HG03175 (cell line): ENCODE data around the gene PSMB10.
A peak's percentile ranks its signal among the peaks of the same experiment; 100 is the strongest.
"Not testable (repeated sequence)": the region's sequence is repeated elsewhere in the genome, so short reads cannot be mapped to it uniquely, and the experiment has no call there.

ENCODE experiments used
- ATAC-seq: cut with Tn5 transposase; IDR thresholded peaks from one replicate; pipeline ENCODE4 v1.9.1; 2021; ENCODE audit warnings: mild to moderate bottlenecking, moderate library complexity; ENCODE audit not compliant: unreplicated experiment

PSMB10 gene

DNA sequence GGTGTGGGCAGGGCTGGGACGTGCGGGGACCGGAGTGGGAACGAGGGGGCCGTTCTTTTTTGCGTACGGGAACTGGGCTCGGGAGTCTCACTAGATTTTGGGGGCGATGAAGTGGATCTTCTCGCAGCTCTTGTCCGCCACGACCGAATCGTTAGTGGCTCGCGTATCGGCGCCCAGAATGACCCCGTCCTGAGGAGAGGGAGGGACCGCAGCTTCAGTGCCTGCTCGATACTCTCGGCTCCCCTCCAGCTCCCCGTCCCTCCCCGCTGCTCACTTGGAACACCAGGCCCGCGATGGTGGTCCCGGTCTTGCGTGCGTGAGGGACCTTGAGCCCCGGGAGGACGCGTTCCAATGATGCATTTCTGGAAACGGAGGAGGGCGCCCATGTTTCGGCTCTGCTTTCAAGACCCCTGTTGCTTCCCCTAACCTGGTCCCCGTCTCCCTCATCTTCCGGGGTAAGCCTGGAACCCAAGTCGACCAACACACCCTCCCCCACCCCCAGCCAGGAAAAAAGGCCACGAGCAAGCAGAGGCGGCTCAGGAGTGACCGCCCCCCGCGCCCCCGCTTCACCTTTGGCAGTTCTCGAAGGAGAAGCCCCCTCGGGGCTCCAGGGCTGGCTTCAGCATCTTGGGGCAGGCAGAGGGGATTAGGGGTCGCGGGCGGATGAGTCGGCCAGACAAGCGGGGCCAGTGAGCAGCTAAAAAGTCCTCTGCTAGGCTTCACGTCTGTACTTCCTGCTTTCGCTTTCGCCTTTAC lies at the start of gene PSMB10:
Gene PSMB10 (minus strand): TSS at position 727 of the 756 bp plus-strand sequence. CDS start 101 bp downstream, at position 626.
- no peak for ATAC-seq

DNA sequence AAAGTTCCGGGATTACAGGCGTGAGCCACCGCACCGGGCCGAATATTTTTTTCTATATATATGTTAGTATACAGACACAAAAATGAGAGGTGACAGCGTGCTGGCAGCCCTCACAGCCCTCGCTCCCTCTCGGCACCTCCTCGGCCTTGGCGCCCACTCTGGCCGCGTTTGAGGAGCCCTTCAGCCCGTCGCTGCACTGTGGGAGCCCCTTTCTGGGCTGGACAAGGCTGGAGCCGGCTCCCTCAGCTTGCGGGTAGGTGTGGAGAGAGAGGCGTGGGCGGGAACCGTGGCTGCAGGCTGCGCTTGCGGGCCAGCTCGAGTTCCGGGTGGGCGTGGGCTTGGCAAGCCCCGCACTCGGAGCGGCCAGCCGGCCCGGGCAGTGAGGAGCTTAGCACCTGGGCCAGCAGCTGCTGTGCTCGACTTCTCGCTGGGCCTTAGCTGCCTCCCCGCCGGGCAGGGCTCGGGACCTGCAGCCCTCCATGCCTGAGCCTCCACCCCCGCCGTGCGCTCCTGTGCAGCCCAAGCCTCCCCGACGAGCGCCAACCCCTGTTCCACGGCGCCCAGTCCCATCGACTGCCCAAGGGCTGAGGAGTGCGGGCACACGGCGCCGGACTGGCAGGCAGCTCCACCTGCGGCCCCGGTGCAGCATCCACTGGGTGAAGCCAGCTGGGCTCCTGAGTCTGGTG lies 45.5 kb upstream of the PSMB10 start:
- ATAC-seq = no peak

DNA sequence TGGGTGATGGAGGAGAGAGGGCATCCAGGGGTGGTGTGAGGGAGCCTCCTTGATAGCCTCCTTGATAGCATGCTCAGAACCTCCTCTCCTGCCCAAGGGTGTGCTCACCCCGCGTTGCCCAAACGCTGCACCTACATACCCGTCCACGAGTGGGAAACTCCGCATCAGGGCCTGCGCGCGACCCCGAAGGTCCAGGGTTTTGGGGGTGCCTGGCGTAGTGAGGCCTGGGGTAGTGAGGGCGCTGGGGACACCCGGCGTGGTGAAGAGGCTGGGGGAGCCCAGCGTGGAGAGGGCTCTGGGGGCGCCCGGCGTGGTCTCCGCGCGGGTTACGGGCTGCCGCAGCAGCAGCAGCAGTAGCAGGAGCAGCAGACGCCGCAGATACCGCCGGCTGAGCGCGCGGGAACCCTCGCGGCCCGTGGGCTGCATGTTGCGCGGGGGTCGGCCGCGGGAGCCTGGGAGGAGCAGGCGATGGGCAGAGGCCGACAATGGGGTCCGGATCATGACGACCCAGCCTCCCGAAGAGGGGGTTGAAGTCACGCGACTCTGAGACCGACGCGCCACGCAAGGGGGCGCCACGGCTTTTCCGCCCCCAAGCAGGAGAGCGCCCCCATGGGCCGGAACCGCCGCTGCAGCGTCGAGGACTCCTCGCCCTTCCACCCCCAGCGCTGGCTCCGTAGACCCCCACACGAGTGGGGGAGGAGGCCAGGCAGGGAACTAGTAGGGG lies 43.5 kb upstream of the PSMB10 start, which contains the start of gene DPEP3:
Gene DPEP3 (minus strand): TSS at position 545 of the 724 bp plus-strand sequence. CDS start 119 bp downstream, at position 426.
- no peak for ATAC-seq

DNA sequence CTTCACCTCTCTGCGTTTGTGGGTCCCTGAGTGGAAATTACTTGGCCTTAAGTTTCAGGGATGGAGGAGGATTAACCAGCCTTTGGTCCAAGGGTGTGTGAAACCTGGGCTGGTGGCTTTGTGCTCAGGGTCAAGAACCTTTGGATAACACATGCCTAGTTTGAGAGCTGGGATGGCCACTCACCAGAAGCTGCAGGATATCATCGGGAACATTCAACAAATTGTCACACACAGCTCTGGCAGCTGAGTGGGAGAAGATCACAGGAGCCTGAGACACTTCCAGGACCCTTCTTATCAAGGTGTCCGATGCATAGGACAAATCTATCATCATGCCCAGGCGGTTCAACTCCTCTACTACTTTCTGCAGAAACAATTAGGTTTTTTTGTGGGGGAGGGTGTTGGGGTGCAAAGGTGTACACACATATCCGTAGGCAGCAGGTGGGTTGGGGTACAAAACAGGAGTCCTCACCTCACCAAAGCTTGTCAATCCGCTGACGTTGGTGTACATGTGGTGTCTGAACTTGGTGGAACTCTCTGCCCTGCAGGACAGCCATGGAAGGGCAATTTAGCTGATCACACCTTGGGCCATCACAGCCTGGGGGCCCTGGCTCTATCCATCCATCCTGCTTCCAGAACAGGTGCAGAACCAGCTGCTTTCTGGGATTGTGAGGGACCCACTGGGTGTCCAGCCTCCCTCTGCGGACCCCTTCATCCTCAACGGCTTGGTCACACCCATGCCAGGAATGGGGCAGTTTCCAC lies 41.0 kb upstream of the PSMB10 start:
- ATAC-seq = no peak

DNA sequence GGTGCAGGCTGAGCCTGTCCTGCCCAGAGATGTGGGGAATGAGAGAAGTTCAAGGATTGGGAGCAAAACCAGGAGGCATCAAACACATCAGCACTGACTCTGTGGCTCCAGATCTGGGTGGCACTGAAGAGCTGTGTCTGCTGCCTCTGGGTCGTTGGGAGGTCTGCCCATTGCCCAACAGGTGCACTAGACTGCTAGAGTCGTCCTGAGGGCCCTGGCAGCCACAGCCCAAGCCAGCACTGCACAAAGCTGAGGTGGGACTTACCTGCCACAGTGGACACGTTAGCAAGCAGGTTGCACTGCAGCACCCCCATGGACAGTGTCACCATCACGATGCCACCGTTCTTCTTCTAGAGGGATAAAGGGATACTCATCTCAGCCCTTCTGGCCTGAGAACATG lies 40.4 kb upstream of the PSMB10 start:
- ATAC-seq = no peak

DNA sequence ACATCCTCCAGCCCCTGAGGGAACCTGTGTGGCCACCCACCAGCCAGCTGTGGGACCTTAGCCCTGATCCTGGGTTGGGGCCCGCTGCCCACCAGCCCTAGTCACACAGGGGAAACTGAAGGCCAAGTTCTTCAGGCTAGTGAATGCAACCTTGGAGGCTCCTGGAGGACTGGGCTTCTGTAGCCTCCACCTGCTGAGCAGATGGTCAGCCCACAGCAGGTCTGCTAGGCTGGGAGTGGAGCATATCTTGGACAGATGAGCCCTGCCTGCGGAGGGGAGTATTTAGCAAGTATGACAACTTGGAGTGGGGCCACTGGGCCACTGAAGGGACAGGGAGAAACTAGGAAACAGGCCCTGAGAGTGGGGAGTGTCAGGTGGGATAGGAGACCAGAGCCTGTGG lies 39.6 kb upstream of the PSMB10 start:
- no peak for ATAC-seq

DNA sequence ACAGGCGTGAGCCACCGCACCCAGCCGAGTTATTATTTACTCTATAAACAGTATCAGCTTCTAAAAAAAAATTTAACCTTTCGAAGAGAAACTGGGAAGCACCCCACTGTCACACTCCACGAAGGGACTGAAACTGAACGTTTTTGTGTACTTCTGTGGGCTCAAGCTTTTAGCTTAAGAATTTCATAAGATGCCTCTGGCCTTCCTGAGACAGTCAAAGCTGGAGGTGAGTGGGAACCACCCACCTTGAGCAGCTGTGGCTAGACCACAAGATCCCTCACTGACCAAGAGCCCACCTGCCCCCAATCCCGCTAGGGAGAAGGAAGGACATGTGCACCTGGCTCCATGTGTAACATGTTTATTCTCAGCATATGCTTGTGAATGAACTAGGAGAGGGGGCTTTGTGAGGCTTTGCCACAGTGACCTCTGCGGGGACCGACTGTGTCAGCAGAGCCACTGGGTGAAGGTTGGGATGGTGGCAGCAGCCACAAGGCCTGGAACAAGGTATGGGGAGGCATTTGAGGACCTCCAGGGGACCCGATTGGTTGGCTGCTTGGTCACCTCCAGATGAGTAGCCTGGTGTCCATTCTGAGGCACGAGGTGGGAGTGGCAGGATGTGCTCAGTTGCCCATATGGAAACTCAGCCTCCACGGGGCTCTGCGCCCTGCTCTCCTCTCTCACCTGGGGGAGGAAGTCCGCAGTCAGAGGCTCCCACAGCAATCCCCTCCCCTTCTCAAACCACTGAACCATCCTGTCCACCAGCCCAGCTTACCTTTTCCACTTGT lies 38.9 kb upstream of the PSMB10 start:
- ATAC-seq = no peak

DNA sequence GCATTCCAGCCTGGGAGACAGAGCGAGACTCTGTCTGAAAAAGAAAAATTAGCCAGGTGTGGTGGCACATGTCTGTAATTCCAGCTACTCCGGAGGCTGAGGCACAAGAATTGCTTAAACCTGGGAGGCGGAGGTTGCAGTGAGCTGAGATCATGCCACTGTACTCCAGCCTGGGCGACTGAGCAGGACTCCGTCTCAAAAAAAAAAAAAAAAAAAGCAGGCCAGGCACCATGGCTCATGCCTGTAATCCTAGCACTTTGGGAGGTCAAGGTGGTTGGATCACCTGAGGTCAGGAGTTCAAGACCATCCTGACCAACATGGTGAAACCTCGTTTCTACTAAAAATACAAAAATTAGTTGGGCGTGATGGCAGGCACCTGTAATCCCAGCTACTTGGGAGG lies 35.6 kb upstream of the PSMB10 start:
- ATAC-seq = not testable (repeated sequence)

DNA sequence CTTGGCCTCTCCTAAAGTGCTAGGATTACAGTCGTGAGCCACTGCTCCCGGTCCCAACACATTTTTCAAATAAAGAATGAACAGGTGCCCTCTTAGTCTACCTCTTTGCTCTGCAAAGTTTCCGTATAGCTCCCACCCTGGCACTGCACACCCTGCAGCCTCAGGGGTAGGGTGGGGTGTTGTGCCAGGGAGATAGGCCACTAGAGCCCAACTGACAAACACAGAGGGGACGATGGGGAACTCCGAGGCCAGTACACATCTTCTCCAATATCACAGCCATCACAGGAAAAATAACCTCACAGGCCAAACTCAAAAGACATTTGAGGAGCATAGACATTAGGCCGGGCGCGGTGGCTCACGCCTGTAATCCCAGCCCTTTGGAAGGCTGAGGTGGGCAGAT lies 34.5 kb upstream of the PSMB10 start:
- ATAC-seq = no peak

DNA sequence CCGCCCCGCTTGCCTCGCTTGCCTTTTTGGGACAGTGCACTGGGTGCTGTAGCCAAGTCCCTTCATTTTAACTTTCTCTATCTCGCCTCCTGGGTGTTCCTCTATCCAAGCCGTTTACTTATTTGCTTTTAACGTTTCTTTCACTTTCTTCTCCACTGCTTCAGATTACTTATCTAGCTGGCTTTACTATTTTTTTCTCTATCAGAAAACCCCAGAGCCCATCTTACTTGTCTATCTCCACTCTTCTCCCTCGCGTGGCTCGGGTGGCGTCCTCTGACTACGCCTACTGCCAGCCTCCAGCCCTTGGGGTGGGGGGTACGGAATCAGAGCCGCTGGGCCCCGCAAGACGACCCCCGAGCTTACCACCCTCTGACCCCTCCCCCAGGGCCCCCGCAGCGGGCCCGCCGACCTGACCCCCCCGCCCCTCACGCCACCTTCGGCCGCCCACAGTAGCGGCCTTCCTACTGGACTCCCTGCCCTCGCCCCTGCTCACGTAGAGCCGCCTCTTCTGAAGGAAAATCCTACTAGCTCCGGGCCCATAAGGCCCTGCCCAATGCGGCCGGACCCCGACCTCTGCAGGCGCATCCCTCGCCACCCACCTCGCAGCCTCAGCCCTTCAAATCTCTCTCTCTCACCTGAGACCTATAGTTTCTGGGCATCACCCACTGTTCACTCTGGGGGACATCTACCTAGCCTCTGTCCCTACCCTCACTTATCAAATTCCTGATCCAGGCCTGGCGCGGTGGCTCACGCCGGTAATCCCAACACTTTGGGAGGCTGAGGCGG lies 32.8 kb upstream of the PSMB10 start:
- no peak for ATAC-seq

DNA sequence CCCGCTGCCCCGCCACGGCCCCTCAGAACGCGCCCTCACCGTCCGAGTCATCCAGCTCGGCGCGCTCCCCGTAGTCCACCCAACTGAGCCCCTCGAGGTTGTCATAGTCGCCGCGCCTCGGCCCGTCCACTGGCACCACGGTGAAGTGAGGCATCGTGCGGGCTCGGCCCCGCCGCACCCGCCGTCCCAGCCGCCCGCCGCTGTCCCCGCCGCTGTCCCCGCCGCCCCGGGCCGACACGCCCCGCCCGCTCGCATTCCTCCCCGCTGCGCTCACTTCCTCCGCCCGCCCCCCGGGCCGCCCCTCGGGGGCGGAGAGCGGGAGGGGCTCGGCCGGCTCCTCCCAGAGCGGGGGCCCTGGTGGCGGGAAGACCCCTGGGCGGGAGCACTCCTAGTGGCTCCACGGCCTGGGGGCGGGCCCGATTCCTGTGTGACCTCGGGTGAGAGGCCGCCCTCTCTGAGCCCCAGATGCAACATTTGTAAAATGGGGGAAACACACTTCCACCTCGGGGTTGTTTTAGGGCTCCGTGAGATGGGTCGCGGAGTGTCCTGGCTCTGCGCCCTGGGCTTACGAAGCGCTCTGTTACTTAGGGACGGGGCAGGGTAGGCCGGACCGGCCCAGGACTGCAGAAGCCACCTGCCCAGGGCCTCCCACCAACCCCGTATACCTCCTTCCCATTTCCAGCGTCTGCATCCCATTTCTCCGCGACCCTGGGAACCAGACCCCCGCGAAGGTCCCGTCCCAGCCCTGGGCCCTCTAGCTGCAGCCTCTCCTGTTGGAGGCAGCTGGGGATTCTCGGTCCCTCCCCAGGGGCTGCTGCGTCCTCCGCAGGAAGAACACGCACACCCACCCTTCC lies 32.0 kb upstream of the PSMB10 start, which contains the start of gene SLC12A4:
Gene SLC12A4 (minus strand): TSS at position 238 of the 854 bp plus-strand sequence. CDS start 84 bp downstream, at position 154.
- ATAC-seq = peak; percentile 73

DNA sequence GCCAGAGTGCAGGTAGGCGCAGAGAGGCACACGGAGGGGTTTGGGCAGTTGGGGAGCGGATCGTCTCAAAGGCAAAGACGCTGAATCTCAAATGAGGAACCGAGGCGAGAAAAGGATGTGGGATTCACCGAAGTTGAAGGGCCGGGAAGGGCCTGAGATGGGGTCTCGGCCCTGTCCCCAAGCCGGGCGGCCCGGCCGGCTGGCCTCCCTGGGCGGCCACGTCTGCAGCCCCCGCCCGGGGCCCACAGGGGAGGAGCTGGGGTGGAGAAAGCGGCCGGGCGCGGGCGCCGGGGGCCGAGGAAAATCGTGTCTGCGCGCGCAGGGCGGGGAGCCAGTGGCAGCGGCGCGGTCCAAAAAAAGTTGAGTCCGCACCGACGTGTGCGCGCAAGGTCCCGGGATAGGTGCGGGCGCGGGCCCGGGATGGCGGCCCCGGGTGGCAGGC lies 31.3 kb upstream of the PSMB10 start:
- peak; percentile 34 for ATAC-seq

DNA sequence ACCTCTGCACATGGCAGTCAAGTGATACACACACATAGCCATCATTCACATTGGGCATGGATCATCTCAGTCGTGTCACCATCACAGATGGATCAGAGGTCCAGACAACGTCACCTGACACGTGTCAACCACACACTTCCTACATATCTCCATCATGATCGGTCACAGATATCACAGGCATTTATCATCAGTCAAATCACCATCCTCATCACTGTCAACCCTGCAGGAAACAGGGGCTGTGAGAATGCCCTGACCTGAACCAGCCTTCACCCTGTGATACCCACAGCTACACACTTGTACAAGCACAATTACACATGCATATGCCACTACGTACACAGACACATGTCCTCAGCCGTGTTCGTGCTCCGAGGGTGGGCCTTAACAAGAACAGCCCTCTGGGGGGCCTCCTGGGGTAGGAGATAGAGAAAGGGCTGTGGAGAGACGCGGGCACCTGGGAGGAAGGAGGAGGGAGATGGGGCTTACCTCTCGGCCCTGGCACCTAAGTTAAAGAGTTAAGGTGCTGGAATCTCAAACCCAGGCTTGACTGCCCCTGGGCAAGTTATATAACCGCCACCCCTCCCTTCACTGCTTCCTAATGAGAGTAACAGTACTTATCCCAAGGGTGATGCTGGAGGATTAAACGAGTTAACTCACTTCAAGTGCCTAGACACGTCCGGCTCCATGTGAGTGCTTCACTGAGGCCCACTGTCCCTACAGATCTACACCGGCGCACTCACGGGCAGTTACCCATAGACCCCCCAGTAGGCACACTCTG lies 30.7 kb upstream of the PSMB10 start:
- no peak for ATAC-seq

DNA sequence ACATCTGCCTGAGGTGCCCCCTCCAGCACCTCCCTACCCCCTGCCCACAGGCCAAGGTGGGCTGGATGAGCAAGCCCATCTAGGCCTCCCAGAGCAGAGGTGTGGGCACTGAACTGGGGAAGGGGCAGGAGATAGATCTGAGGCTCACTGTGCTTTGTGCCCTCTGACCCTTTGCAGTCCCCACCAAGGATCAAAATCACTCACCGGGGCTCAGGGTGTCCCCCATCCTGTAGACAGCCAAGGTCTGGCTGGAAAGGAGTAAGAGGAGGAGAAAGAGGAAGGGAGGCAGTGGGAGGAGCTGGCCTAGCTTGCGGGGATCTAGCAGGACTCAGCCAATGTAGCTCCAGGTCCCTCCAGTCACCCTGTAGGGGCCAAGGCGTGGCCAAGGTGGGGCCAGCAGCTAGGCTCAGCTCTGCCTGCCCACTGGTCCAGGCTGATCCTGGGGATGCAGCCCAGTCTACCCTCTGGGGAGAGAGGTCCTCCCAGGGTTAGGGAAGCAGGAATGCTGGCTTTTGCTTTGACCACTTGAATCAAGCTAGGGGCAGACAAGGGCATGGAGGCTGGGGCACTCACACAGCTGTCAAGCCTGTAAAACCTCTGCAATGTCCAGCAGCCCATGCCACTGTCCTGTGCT lies 30.0 kb upstream of the PSMB10 start:
- ATAC-seq = no peak

DNA sequence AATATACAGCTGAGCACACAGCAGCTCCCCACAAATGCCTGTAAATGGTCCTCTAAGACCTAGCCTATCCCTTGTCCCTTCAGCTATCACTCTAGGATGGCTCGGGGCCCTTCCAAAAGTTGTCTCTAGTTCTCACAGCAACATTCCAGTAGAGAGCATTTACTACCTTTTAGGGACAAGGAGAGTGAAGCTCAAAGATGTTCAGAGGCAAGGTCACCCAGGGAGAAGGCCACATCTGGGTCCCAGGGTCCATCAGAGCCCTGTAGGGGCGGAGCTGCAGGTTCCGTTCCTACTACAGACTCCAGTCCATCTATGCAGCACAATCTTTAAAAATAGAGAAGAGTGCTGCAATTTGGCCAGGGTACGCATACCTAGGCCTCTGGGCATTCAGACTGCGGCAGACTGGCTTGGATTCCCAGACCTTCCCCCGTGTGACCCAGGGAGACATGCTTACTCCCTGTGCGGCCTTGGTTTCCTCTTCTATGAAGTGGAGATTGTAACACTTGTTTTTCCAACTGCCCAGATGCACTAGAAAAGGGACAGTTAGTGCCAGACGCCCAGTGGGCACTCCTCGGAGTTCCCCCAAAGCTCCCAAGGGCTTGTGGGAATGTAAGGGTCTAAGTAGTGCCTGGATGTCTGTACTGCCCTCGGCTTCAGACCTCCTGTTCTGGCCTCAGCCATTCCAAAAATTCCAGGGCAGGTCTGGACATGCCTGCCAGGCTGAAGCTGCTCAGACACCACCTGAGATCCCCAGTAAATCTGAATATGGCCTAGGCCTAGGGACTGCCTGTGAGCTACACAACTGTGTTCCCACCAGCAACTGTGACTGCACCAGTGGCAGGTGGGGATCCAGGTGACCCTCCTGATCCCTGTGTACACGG lies 29.3 kb upstream of the PSMB10 start:
- ATAC-seq = no peak
